ENCODE data around the gene CACNA2D1. TPM values are rescaled to one million over a fixed set of nuclear protein-coding genes. Genes with fewer than 3 reads are reported as not detected.

CACNA2D1 gene
- total RNA-seq, 1 experiment from 2014 or later, result 0.27 TPM

- DNase-seq (ENCODE audit: low read depth, low spot score) (no peak), ATAC-seq (no peak)
- no peaks in the 10 kb centered on the region for H3K79me2 ChIP-seq (ENCODE audit: insufficient read depth, low read length)
- no peaks in the 10 kb centered on the region for H3K36me3 ChIP-seq (ENCODE audit: control insufficient read depth in 1 of 2, insufficient read depth in 2 of 2, low read length in 2 of 2)
- BruUV-seq (replicated peaks), result no TSS peak
- no peaks in the 10 kb centered on the region for H3K9me2 ChIP-seq (ENCODE audit: insufficient read depth)
- RAD21 ChIA-PET (ENCODE audit: low non-redundant PET in 1 of 2, low total read pairs in 2 of 2, uncharacterized antibody in 2 of 2, unreplicated experiment in 2 of 2), result interaction anchor here in 1 of 2 experiments (0.5 kb wide), 1 partner anchor 421 kb away, joined by 3 read pairs; no protein-coding TSS in a partner anchor
- H3K4me2 ChIP-seq (ENCODE audit: low read length), result no peak overlapping the region
- H4K20me1 ChIP-seq (ENCODE audit: insufficient read depth), result no peaks in the 10 kb centered on the region
- POLR2A ChIA-PET, result no interaction called here
- H3K27me3 ChIP-seq (ENCODE audit: insufficient read depth, low read length), result no peaks in the 10 kb centered on the region
- H3K9ac ChIP-seq (ENCODE audit: low read length), result no peak overlapping the region
- H3K4me1 ChIP-seq (ENCODE audit: control insufficient read depth in 1 of 2, insufficient read depth in 2 of 2, low read length in 2 of 2), result no peaks in the 10 kb centered on the region
- CTCF ChIA-PET, result no interaction called here
- no peak overlapping the region for H3K4me3 ChIP-seq (replicated peaks in 1 of 2; ENCODE audit: low read depth in 1 of 2, low read length in 2 of 2)
- no peak overlapping the region for H3K27ac ChIP-seq (ENCODE audit: low read depth, low read length)
- no peaks in the 10 kb centered on the region for H3K9me3 ChIP-seq (ENCODE audit: control insufficient read depth in 1 of 2, insufficient read depth in 1 of 2, low read depth in 1 of 2, low read length in 2 of 2)
- H2AFZ ChIP-seq (ENCODE audit: low read depth, low read length, poor library complexity, severe bottlenecking), result no peak overlapping the region
- TF ChIP-seq EZH2phosphoT487 (IDR thresholded peaks at IDR 0.05; ENCODE audit: borderline replicate concordance) (no peak), ZFX (IDR thresholded peaks at IDR 0.05) (no peak), EZH2 (IDR thresholded peaks at IDR 0.05) (no peak), JUND (IDR thresholded peaks at IDR 0.05) (no peak), SRF (IDR thresholded peaks at IDR 0.05; ENCODE audit: low read depth) (no peak), MAX (IDR thresholded peaks at IDR 0.05) (no peak), ATF3 (IDR thresholded peaks at IDR 0.05) (no peak), EGR1 (IDR thresholded peaks at IDR 0.05; ENCODE audit: low read depth) (no peak), RAD21 (IDR thresholded peaks at IDR 0.05; ENCODE audit: low read depth) (no peak), REST (IDR thresholded peaks at IDR 0.05; ENCODE audit: low read depth) (no peak), CBX3 (IDR thresholded peaks at IDR 0.05; ENCODE audit: low read depth) (no peak), ELF1 (IDR thresholded peaks at IDR 0.05; ENCODE audit: borderline replicate concordance, low read depth) (no peak), TCF7L2 (IDR thresholded peaks at IDR 0.05; ENCODE audit: borderline replicate concordance, extremely low read depth, insufficient read depth, insufficient read length) (no peak), ZNF274 (IDR thresholded peaks at IDR 0.05; ENCODE audit: low read depth, low read length) (no peak), CEBPB (IDR thresholded peaks at IDR 0.05; ENCODE audit: low read depth) (no peak), SIN3A (IDR thresholded peaks at IDR 0.05; ENCODE audit: low read depth) (no peak)
- intact Hi-C loops (cut with micrococcal nuclease), result no loop called here
Observed at GRCh38 chr7:82153776-82154175, 289.8 kb downstream of the CACNA2D1 start.

Measured in HCT116 (cell line).